Suprapubic skin (tissue), 4 donors: ENCODE measurements around the gene GNAI1. TPM values are rescaled to one million over a fixed set of nuclear protein-coding genes. Genes with fewer than 3 reads are reported as not detected.

Source experiments
- DNase-seq, 2 donors: peaks; one replicate each; pipeline ENCODE4 v3.0.0-alpha.2; 2019; ENCODE audit warnings: low spot score in 2 of 2
- H3K27ac ChIP-seq: fragments of 200-600 bp; sonication (generic); one replicate; pipeline ENCODE4 v1.5.1; 2019
- H3K27me3 ChIP-seq: fragments of 200-600 bp; sonication (generic); one replicate; pipeline ENCODE4 v1.5.1; 2019
- H3K36me3 ChIP-seq: fragments of 200-600 bp; sonication (generic); one replicate; pipeline ENCODE4 v1.5.1; 2019
- H3K4me1 ChIP-seq: fragments of 200-600 bp; sonication (generic); one replicate; pipeline ENCODE4 v1.5.1; 2019
- H3K4me3 ChIP-seq: fragments of 200-600 bp; sonication (generic); one replicate; pipeline ENCODE4 v1.5.1; 2019; ENCODE audit warnings: mild to moderate bottlenecking
- H3K9me3 ChIP-seq: fragments of 200-600 bp; sonication (generic); one replicate; pipeline ENCODE4 v1.5.1; 2019
- CTCF ChIP-seq, 2 donors: fragments of 200-600 bp in 1 of 2; fragments of 450-650 bp in 1 of 2; sonication (generic) in 1 of 2; IDR thresholded peaks; one replicate each; pipeline ENCODE4 v1.5.1; 2016 to 2019; ENCODE audit warnings: antibody characterized with exemption in 2 of 2, mild to moderate bottlenecking in 1 of 2, moderate library complexity in 1 of 2
- EP300 ChIP-seq: sonication (generic); formaldehyde crosslinking; IDR thresholded peaks from one replicate; pipeline ENCODE4 v1.6.1; 2017; ENCODE audit warnings: antibody characterized with exemption
- POLR2A ChIP-seq, 2 donors: fragments of 450-650 bp; IDR thresholded peaks; one replicate each; pipeline ENCODE4 v1.6.1; 2017; ENCODE audit warnings: antibody characterized with exemption in 2 of 2, mild to moderate bottlenecking in 2 of 2, moderate library complexity in 2 of 2
- POLR2AphosphoS5 ChIP-seq, 3 donors: sonication (generic); formaldehyde crosslinking; IDR thresholded peaks; one replicate each; pipeline ENCODE4 v1.6.1; 2017; ENCODE audit warnings: antibody characterized with exemption in 3 of 3
- WGBS: methylation state at CpG from one replicate; pipeline ENCODE4 v1.1.5; 2018; 5-methylcytosine and 5-hydroxymethylcytosine counted together
- total RNA-seq, 4 donors: library from RNA; depleted of rRNA; stranded (reverse); fragments of >200 nt; gene quantifications; one replicate each; pipeline ENCODE4 v1.1.0, GENCODE V29; 2016

GNAI1 gene
- total RNA-seq, 4 donors from 2014 or later: 64.9 to 87.9 (median 72.1) TPM

- Histone ChIP-seq H3K4me1 (peaks cover 4% of the 10 kb centered on the region), H3K9me3 (no peaks in the 10 kb centered on the region), H3K27me3 (no peaks in the 10 kb centered on the region), H3K36me3 (no peaks in the 10 kb centered on the region), H3K4me3 (no peak overlapping the region), H3K27ac (no peak overlapping the region)
- DNase-seq: no peak
- 95% methylated on average over 4 of the region's 4 CpGs for WGBS
- TF ChIP-seq POLR2AphosphoS5 (IDR thresholded peaks at IDR 0.05) (no peak), CTCF (IDR thresholded peaks at IDR 0.05) (no peak), POLR2A (IDR thresholded peaks at IDR 0.05) (no peak), EP300 (no peak)
Measured at GRCh38 chr7:80247891-80248290, 113.3 kb downstream of the GNAI1 start.

- H3K27ac ChIP-seq: no peak overlapping the region
- no peak for TF ChIP-seq EP300
- TF ChIP-seq POLR2AphosphoS5 (IDR thresholded peaks at IDR 0.05): no peak
- TF ChIP-seq CTCF (IDR thresholded peaks at IDR 0.05): no peak
- TF ChIP-seq POLR2A (IDR thresholded peaks at IDR 0.05): no peak
- no peak overlapping the region for H3K4me3 ChIP-seq
- H3K27me3 ChIP-seq: no peaks in the 10 kb centered on the region
- H3K36me3 ChIP-seq: no peaks in the 10 kb centered on the region
- peaks cover 4% of the 10 kb centered on the region for H3K4me1 ChIP-seq
- no peaks in the 10 kb centered on the region for H3K9me3 ChIP-seq
- DNase-seq: no peak
Measured at GRCh38 chr7:80249184-80249583, 114.6 kb downstream of the GNAI1 start.

GRCh38 chr7:80249619-80250295, 115.1 kb downstream of the GNAI1 start:
- Histone ChIP-seq H3K9me3 (no peaks in the 10 kb centered on the region), H3K4me3 (no peak overlapping the region), H3K27me3 (no peaks in the 10 kb centered on the region), H3K27ac (no peak overlapping the region), H3K4me1 (peaks cover 2% of the 10 kb centered on the region), H3K36me3 (no peaks in the 10 kb centered on the region)
- WGBS: 46% methylated on average over 2 of the region's 2 CpGs
- TF ChIP-seq EP300: no peak
- no peak for TF ChIP-seq POLR2A (IDR thresholded peaks at IDR 0.05)
- no peak for DNase-seq

GRCh38 chr7:80253237-80253636, 118.6 kb downstream of the GNAI1 start:
- WGBS: 93% methylated on average over 4 of the region's 4 CpGs
- TF ChIP-seq POLR2A (IDR thresholded peaks at IDR 0.05) (no peak), CTCF (IDR thresholded peaks at IDR 0.05) (no peak), POLR2AphosphoS5 (IDR thresholded peaks at IDR 0.05) (no peak), EP300 (no peak)
- Histone ChIP-seq H3K4me1 (no peaks in the 10 kb centered on the region), H3K27ac (no peak overlapping the region), H3K36me3 (no peaks in the 10 kb centered on the region), H3K9me3 (no peaks in the 10 kb centered on the region), H3K27me3 (no peaks in the 10 kb centered on the region), H3K4me3 (no peak overlapping the region)
- DNase-seq: no peak

GRCh38 chr7:80253653-80254052, 119.0 kb downstream of the GNAI1 start:
- 93% methylated on average over 2 of the region's 2 CpGs for WGBS

More at GRCh38 chr7:80253653-80254052, 119.0 kb downstream of the GNAI1 start:
- no peak overlapping the region for H3K4me3 ChIP-seq
- TF ChIP-seq POLR2AphosphoS5 (IDR thresholded peaks at IDR 0.05) (no peak), EP300 (no peak), CTCF (IDR thresholded peaks at IDR 0.05) (no peak), POLR2A (IDR thresholded peaks at IDR 0.05) (no peak)
- H3K27ac ChIP-seq: no peak overlapping the region
- H3K4me1 ChIP-seq: no peaks in the 10 kb centered on the region
- H3K36me3 ChIP-seq: no peaks in the 10 kb centered on the region
- no peaks in the 10 kb centered on the region for H3K27me3 ChIP-seq
- H3K9me3 ChIP-seq: no peaks in the 10 kb centered on the region
- no peak for DNase-seq
